Measurements from ENCODE around the gene PCCA.

PCCA gene

DNA sequence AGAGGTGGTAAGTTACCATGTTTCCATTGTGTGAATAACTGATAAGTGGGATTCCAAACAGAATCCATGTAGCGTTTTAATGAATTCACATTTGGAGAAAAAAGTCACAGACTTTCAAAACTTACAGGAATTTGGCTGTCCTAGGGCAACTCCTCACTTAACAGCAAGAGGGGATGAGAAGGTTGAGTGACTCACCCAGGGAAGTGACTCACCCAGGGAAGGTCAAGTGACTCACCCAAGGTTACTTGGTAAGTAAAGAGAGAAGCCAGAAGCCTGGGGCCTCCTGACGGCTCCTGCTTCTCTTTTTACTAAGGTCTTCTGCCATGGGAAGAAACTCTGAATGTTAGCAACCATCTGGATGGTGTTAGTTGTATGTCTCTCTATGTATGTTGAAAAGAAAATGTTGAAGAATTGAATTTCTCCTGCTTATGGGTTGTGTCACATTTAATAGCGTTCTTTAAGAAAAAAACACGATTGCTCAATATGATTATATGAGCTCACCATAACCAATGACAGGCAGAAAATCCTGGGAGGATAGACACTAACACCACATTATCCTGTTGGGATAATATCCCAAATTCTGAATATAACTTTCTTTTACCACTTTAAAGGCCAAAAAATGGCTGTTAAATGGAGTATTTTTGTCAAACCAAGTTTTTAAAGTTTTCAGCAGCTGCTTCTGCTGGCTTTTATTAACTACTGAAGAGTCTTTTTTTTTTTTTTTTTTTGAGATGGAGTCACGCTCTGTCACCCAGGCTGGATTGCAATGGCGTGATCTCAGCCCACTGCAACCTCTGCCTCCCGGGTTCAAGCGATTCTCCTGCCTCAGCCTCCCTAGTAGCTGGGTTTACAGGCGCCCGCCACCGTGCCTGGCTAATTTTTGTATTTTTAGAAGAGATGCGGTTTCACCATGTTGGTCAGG is 304.1 kb downstream of the PCCA start:
- DNase-seq (ENCODE audit: extremely low read depth in 1 of 2, low read depth in 1 of 2), result peak; percentile 27 to 74

DNA sequence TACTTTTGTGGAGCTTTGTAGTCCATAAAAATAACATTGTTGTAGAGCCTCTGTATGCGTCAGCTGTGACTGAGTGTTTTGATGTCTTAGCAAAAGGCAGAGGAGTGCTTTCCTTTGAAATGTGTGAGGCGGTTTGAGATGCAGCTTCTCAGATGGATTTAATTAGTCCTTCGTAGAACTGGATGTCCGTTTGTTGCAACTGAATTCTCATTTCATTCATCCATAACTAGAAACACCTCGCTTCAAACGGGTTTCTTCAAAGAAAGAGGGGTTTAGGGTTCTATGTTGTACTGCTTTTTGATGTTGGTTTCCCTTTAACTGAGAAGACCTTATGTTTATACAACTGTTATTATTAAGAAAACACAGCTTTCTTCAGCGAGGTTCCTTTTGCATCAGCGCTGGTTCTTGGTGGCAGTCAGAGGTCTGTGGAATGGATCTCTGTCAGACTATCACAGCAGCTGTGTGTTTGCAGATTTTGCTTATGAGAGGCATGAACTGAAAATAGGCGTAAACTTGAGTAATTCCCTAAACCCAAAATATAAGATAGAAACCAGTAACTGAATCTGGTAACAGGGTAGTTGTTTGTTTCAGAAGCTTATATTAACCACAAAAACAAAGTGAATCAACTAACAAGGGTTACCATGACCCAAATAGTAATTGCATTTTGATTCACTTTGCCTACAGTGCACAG is 305.3 kb downstream of the PCCA start:
- DNase-seq (ENCODE audit: extremely low read depth in 1 of 2, low read depth in 1 of 2), result no peak

DNA sequence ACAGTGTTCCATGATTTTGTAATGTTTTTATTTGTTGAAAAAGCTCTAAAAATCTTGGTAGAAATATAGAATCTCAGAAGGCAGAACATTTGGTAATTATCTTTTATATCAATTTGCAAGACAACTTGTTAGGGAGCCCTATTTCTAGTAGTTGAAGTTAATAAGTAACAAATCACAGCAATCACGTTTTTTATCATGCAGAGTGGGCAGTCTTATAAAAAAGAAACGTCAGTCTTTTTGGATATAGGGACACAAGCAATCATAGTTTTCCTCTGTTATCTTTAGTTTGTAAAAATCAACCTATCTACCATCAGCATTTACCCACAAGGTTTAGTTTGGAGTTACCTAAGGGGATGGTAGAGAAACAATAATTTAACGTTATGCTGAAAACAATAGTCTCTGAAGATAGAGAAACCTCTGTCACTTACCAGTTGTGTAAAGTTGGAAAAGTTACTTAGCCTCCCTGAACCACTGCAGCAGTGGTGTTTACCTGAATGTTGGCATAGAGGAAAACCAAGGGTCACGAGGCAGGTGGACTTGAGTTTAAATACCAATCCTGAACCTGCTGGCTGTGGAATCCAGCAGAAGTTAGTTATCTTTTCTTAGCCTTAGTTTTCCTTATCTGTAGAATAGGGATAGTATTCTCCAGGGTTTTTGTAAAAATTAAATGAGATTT is 306.9 kb downstream of the PCCA start:
- no peak for DNase-seq (ENCODE audit: extremely low read depth in 1 of 2, low read depth in 1 of 2)

DNA sequence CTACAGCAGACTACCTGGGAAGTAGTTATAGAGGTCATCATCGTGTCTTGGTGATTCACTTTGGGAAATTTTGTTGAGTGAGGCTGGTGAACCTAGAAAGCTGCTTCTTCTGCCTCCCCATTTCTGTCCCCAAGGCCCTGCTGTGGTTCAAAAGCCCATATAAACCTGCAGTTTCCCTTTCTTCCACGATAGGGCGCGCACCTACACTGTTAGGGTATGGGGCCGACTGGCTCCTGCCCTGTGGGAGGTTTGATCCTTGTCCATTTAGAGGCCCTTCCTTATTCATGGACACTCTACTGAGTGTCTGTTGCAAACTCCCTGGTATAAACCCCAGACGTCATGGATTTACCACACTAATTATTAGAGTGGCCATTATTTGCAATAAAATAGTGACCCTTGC is 307.9 kb downstream of the PCCA start:
- DNase-seq (ENCODE audit: extremely low read depth in 1 of 2, low read depth in 1 of 2), result no peak

DNA sequence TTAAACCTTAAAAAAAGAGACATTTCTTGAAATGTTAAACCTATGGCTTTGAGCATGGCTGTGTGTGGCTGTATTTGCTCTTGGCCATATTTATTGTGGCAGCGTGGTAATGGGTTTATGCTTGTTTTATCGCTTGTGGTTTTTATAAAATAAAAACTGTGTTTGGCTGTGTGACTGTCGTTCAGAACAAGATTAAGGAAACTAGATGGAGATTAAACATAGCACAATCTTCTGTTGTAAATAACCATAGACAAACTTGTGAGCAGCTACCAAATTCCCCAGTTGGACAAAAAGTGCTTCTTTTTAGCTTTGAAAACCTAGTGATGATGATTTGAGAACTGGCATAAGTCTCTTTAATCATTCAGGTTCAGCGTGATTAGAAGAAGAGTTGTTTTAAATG is 308.7 kb downstream of the PCCA start:
- DNase-seq (ENCODE audit: extremely low read depth in 1 of 2, low read depth in 1 of 2), result no peak

DNA sequence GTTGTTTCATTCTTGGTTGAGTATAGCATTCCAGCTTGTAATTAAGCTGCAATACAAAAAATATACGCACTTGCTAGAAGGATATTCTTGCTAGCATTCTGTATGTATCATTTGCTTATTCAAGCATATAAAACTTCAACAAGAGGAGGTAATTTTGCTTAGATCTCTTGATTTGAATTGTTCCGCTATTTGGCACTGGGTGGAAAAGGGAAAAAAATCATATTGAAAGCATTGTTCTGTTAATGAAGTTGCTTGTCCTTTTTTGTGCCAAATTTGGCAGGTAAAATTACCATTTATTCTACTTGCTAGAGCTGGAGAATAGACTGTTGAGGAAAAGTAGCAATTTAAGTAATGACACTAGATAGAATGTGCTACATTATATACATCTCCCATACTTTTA is 309.5 kb downstream of the PCCA start:
- no peak for DNase-seq (ENCODE audit: extremely low read depth in 1 of 2, low read depth in 1 of 2)

DNA sequence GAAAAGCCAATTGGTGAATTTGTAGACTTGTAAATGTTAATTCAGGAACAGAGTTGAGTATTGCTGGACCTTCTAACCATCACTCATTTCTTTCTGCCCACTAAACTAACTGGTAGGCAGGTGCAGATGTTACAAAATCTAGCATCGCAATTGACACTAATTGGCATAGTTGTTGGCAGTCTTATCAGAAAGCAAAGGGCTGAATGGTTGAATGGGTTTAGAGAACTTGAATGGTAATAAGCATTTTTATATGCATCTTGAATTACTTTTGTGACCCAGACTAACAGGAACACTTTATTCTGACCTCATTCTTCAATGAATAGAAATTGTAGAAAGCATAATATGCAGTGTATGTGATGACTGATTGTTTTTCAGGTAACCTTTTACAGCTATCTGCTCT is 310.6 kb downstream of the PCCA start:
- DNase-seq (ENCODE audit: extremely low read depth in 1 of 2, low read depth in 1 of 2), result no peak

DNA sequence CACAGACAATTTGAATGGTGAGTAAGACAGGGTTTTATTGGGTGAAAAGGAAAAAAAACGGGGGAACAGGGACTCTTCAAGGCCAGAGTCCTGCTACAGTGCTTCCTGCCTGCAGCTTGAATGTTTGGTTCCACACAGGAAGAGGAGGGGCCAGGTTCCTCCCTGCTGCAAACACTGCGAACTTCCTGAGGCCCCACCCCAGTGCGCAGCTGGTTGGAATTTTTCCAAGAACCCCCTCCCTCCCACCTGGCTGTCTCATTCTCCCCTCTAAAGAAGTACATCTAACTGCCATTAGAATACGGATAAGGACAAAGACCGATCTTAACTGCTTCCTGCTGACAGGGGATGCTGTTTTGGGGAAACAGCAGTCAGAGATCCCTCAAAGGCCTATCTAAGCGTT is 314.8 kb downstream of the PCCA start:
- DNase-seq (ENCODE audit: extremely low read depth in 1 of 2, low read depth in 1 of 2), result no peak

DNA sequence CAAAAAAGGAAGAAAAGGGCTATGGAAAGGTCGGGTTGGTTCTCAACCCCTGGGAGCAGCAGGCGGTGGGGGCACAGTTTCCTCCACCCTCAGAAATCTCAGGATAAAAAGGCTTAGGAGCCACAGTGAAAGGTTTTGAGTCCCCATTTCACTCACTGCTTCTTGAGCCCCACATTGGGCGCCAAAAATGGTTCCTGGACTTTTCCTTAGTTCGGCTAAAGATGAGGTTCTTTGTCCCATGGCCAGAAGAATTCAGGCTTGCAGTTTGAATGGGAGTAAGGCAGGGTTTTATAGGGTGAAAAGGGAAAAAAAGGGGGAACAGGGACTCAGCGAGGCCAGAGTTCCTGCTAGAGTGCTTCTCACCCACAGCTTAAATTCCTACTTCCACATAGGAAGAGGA is 320.2 kb downstream of the PCCA start:
- no peak for DNase-seq (ENCODE audit: extremely low read depth in 1 of 2, low read depth in 1 of 2)

DNA sequence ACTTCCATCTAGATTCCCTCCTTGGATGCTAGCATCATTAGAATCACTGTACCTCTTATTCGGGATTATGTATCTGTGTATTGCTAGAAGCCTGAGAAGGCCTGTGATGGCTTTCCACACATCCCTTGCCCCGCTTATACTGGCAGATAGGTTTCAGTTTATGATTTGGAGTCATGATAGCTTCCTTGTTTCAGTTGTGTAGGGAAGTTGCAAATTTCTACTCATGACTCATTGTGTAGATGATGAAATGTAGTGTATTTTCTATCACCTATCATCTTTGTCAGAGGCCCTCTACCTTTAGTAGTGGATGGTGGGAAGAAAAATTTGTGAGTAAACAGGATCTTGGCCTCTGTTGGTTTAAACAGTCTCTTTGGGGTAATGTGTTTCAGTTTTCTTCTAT is 334.5 kb downstream of the PCCA start:
- DNase-seq (ENCODE audit: extremely low read depth in 1 of 2, low read depth in 1 of 2), result no peak

DNA sequence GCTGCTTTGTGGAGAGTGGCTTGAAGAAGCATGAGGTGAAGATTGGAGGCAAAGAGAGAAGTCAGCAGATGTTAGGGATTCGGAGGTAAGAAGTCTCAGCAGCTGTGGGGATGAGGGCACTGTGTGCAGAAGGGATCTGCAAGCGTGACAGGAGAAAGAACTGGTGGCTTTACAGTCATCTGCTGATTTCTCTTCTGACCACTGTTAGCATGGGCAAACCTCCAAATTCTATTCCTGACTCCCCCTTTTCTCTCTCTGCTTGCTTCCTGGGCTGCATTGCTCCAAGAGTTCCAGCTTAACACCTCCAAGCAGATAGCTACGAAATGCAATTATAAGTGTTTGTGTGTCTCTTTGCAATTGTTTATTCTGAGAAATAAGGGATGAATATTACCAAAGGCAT is 340.1 kb downstream of the PCCA start:
- DNase-seq (ENCODE audit: extremely low read depth in 1 of 2, low read depth in 1 of 2), result no peak

DNA sequence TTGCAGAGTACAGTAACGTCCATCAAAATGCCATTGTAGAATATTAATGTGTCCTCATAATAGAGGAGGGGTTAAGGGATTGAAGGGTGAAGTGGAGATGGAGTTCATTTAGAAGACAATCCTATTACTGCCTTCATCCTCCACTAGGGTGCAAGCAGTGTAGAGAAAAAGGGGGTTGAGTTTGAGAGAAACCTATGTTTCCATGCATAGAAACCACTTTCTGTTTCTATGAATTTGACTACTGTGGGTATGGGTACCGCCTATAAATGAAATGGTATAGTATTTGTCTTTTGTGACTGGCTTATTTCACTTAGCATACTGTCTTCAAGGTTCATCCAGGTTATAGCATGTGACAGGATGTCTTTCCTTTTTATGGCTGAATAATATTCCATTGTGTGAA is 343.7 kb downstream of the PCCA start:
- no peak for DNase-seq (ENCODE audit: extremely low read depth in 1 of 2, low read depth in 1 of 2)

DNA sequence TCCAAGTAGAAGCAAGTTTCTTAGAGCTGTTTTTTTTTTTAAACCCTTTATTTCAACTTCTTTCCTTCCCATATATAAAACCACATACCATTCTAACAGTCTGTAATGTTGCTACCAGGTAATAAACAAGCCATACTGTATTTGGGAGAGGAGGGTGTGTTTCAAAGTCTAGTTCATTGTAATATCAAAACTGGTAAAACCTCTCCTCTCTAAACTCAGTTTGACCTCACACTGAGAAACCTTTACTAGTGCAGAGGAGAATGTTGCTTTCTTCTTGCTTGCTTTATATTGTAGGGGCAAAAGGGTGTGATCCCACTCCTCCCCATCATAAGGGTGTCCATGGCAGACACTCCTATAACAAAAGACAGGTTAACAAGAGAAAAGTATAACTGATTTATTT is 344.6 kb downstream of the PCCA start:
- DNase-seq (ENCODE audit: extremely low read depth in 1 of 2, low read depth in 1 of 2), result no peak

DNA sequence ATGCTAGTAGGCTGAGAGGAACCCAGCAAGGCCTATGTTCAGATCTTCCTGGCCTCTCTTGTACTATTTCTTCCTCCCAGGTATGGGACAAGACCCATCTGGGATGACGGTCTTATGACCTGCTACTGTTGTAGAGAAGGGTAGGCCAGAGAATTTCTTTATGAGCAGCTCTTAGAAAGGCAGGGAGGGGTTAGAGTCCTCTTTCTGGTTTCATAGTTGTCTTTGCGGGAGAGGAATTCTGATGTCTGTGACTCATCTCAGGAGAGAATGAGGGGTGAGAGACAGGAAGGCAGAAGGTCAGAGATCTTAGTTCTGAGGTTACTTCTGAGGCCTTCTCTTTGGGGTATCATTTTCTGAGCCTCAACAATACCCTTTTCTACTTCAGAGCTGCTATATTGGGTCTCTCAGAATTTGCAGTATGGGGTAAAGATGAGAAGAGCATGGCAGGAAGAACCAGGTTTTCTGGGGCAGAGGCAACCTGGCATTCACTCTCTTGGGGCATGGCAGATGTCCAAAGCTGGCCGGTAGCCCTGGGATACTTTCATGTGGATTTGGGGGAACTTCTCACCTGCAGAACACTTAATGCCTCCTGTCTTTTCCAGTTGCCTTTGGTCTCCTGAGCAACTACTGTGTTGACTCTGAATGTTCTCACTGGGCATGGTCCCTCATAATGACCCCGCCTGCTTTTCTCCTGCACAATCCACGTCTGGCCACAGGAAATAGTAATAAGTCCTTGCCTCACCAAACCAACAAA is 345.3 kb downstream of the PCCA start:
- DNase-seq (ENCODE audit: extremely low read depth in 1 of 2, low read depth in 1 of 2), result no peak

DNA sequence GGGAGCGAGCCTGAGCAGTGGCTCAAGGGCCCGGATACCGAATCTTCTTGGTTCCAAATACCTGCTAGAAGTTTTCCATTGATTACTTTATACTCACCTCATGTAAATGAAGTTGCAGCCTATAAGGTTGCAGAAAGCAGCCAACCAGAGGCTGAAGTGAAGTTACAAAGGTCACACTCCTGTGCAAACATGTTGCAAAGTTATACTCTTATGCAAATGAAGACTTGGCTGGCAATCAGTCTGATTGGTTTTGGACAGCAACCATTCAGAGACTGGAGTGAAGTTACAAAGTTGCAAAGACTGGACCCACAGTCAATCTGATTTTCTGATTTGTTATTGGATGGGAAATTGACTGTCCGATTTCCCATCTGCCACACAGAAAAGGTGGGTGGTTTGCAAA is 347.2 kb downstream of the PCCA start:
- no peak for DNase-seq (ENCODE audit: extremely low read depth in 1 of 2, low read depth in 1 of 2)

DNA sequence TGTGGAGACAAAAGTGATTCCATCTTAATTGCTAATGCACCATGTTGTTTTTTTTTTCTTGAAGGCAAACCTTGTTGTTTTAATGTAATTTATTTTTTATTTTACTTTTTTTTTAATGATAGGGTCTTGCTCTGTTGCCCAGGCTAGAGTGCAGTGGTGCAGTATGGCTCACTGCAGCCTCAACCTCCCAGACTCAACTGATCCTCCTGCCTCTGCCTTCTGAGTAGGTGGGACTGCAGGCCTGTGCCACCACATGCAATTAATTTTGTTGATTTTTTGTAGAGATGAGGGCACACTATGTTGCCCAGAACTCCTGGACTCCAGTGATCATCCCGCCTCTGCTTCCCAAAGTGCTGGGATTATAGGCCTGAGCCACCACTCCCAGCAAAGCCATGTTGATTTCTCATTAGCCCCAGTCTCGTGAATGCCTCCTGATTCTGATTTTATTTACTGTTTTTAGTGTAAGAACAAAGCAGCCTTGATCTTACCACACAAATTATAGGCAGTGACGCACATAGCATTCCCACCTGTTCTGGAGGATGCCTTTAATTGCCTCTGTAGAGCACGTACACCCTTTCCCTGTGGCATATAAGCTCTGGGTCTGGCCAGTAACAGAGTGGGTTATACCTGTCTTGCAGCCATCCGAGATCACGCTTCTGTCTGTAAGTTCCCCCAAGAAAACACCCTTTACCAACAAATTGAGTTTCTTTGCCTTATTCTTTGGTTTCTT is 349.3 kb downstream of the PCCA start:
- DNase-seq (ENCODE audit: extremely low read depth in 1 of 2, low read depth in 1 of 2), result no peak

DNA sequence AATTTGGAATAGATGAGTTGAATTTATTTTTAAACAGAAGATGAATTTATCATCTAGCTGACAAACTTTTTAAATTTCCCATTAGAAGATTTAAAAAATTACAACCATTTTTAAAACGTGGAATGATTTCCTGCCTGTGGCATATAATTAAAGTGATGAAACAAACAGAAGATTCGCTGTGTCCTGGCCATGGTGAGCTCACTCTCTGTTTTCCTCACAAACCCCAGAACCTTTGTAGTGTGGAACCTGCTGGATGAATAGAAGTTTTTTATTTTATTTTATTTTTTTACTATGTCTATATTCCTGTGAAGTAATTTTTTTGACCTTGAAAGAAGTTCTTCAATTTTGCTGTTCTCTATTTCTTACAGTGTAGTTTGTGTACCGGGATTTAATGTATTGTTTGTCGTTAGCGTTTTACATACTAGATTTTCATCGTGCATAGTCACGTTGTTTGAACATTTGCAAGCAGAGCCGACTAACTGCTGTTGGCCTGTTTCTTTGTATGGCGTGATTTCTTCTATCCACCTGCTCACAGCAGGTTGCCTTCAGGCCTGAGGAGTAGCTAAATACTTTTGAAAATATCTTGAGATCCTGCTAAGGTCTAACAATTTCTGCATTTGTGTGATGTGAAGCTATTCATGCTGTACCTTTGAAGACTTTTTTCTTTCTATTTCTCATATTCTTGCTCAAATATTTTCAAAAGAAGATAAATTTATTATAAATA is 350.5 kb downstream of the PCCA start:
- no peak for DNase-seq (ENCODE audit: extremely low read depth in 1 of 2, low read depth in 1 of 2)

DNA sequence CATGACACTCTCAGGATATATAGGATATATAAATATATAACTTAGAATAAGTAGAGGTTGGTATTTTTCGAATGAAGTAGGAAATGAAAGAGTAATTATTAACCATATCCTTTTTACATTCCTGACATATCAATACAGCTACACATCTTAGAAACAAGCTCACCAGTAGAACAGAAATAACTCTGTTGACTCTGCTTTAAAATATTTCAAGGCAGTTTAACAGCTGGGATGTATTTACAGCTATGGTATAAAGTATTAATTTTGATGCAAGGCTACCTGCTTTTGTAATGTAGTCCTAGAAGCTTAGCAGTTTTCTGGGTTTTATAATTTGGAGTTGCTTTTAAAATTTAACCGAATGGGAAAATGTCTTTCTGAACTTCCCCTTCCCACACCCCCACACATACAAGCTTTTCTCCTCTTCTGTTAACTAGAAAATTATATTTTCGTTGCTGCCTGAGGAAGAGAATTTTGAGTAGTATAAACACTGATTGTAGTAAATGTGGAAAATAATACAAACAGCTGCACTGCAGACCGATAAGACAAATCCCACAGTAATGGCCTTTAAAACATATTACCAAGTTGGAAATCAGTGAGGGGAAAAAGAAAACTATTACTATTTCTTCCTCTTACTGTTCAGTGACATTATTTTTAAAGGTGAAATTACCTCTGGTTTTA is 352.0 kb downstream of the PCCA start:
- DNase-seq (ENCODE audit: extremely low read depth in 1 of 2, low read depth in 1 of 2), result no peak

DNA sequence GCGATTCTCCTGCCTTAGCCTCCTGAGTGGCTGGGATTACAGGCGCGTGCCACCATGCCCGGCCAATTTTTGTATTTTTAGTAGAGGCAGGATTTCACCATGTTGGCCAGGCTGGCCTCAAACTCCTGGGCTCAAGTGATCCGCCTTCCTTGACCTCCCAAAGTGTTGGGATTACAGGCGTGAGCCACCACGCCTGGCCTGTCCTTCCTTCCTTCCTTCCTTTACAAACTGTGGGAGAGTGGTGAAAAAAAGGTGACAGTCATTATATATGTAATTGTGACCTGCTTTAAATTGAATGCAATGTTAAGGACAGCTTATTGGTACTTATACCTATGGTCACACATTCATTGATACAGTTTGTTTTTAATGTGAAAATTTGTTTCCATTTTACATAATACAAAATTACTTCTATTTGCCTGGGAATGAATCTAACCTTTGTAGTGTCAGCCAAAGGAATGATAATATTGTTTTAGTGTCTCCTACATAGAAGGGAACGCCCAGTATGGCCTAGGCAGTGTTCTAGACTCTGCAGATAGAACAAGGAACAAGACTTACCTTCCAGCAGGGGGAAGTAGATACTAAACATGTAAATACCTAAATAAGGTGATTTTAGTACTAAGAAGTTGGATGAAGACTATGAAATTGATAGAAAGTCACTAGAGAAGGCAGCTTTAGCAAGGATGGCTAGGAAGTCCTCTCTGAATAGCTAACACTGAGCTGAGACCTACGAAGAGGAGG is 353.4 kb downstream of the PCCA start:
- DNase-seq (ENCODE audit: extremely low read depth in 1 of 2, low read depth in 1 of 2), result no peak
